Activated T-cell treated with anti-CD3 and anti-CD28 coated beads, Interleukin-2, amount 50 U/mL, for 24 hours (primary cell): ENCODE results near the gene MPP2.
"Not testable (repeated sequence)": the region's sequence is repeated elsewhere in the genome, so short reads cannot be mapped to it uniquely, and the experiment has no call there.

Experiments used
- DNase-seq: peaks from one replicate; pipeline ENCODE4 v3.0.0-alpha.2; 2020
- H3K27ac Mint-ChIP-seq: 2 replicates; pipeline ENCODE4 v1.8.0; 2020; ENCODE audit warnings: mild to moderate bottlenecking, mixed read lengths
- H3K27me3 Mint-ChIP-seq: 2 replicates; pipeline ENCODE4 v1.8.0; 2020; ENCODE audit warnings: mixed read lengths
- H3K36me3 Mint-ChIP-seq: 2 replicates; pipeline ENCODE4 v1.8.0; 2020; ENCODE audit warnings: low read depth, mixed read lengths
- H3K4me1 Mint-ChIP-seq: 2 replicates; pipeline ENCODE4 v1.8.0; 2020; ENCODE audit warnings: low read depth, mixed read lengths
- H3K4me3 Mint-ChIP-seq: 2 replicates; pipeline ENCODE4 v1.8.0; 2020; ENCODE audit warnings: mild to moderate bottlenecking, moderate library complexity, mixed read lengths
- H3K9me3 Mint-ChIP-seq: 2 replicates; pipeline ENCODE4 v1.8.0; 2020; ENCODE audit warnings: mixed read lengths

MPP2 gene

DNA sequence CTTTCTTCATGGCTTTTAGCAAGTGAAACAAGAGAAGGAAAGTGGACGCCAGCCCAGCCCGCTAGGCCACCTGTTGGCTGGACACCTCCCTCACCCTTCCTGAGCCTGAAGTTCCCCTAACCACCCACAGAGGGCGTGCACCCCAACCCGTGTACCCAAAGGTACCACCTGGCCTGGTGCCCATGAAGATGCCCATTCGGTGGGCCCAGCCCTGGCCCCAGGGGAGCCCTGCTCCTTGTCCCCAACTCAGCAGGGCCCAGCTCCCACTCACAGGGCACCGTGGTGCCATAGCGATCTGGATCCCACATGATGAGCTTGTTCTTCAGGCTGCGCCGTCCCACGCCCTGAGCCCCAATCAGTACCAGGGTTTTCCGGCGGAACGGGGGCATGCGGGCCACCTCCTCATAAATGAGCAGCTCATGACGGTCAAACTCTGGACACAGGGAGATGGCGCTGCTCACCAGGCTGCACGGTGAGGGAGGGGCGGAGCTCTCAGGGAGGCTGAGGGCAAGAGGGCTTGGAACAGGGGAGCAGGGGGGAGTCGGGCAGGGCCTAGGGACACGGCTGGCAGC lies 26.8 kb downstream of the MPP2 start:
- H3K27me3 Mint-ChIP-seq: no peaks in the 10 kb centered on the region
- H3K4me3 Mint-ChIP-seq: no peak overlapping the region
- H3K4me1 Mint-ChIP-seq: no peaks in the 10 kb centered on the region
- no peaks in the 10 kb centered on the region for H3K36me3 Mint-ChIP-seq
- DNase-seq: peak; percentile 60
- H3K27ac Mint-ChIP-seq: no peak overlapping the region
- no peaks in the 10 kb centered on the region for H3K9me3 Mint-ChIP-seq

DNA sequence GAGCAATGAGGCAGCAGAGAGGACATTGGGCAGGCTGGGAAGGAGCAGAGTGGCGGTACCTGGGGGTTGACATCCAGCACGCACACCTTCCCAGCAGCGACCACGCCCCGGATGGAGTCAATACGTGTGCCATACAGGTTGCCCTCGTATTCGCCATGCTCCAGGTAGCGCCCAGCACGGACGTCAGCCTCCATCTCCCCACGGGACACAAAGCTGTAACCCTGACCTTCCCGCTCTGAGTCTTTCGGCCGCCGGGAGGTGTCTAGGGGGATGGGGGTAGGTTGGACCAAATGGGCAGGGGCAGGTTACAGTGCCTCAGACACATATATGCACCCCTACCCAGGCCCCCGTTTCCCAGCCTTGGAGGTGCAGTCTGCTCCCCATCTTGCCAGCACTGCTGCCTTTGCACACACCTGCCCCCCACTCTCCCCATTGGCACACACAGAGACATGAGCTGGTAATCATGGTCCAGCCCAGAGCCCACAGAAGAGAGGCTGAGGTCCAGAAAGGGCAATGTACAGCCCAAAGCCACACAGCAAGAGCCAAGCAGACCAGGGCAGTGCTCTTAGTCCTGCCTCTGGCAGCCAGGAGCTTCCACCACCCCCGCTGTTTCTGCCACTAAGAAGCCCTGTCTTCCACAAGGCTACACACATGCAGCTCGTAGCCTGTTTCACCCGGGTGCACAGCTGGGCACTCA lies 27.5 kb downstream of the MPP2 start:
- Mint-ChIP-seq H3K27ac (no peak overlapping the region), H3K4me3 (no peak overlapping the region), H3K27me3 (no peaks in the 10 kb centered on the region), H3K4me1 (no peaks in the 10 kb centered on the region), H3K36me3 (no peaks in the 10 kb centered on the region), H3K9me3 (no peaks in the 10 kb centered on the region)
- DNase-seq: no peak

DNA sequence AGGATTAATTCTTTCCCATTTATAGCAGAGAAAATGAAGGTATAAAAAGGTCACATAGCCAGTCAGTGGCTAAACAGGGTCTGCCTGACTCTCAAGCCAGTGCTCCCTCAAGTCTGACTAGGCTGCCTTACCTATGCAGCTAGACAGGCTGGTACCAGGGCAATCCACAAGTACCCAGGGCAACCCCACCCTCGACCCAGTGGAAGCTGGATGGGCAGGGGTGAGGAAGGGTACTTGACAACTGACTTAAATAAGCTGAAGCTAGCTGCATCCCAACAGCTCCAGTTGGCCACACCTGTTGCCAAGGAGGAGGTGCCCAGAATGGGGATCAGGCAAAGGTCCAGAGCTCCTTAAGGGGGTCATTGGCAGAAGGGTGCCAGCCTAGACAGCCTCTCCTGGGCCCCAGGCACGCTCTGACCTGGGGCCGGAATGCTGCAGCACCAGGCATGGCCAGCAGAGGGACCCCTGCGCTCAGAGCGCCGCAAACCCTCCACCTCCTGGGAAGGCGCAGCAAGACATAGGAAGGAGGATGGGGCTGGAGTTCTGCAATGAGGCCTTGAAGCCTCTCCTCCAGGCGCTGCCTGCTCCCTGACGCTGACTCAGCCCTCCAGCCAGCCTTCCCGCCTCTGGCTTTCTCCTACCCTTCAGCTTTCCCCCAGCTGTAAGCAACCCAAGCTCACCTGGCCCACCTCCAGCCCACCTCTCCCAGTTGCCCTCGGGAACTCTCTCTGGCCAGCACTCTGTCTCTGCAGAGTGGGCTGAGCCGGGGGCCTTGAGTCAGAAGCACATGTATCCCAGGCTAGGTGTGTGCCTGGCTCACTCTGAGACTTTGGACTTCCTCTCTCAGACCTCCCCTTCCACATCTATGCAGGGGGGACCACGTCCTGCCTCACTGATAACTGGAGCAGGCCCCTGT lies 28.8 kb downstream of the MPP2 start:
- H3K9me3 Mint-ChIP-seq: no peaks in the 10 kb centered on the region
- H3K27me3 Mint-ChIP-seq: no peaks in the 10 kb centered on the region
- H3K4me1 Mint-ChIP-seq: no peaks in the 10 kb centered on the region
- peak; percentile 85 for DNase-seq
- H3K27ac Mint-ChIP-seq: no peak overlapping the region
- H3K36me3 Mint-ChIP-seq: no peaks in the 10 kb centered on the region
- H3K4me3 Mint-ChIP-seq: no peak overlapping the region

DNA sequence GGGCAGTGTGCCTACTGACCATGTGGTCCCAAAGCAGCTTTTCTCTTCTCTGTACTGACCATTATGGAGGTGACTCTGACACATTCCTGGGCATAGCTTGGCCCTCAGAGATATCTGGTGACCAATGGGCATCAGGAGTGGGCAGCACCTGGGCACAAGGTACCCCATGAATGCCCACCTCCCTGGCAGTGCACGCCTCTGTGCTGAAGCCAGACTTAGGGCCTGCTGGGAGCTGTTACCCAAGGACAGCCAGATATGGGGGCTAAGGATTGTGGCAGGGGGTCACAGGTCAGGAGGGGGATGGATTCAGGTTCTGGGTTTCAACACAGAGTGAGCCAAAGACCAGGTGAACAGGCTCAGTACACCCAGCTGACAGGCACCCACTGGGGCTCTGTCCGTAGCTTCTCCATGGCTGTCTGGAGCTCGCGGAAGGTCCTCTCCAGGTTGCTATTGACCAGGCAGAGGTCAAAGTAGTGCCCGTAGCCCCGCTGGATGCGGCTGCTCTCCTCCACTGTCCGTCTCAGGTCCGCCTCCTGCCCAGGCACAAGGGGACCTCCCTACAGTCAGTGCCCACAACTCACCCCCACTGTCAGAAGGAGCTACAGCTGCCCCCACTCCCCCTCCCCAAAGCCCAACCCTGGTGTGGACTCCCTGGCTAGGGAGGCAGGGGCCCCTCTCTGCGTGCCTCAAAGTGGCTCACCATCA lies 29.7 kb downstream of the MPP2 start:
- H3K9me3 Mint-ChIP-seq: no peaks in the 10 kb centered on the region
- no peak overlapping the region for H3K4me3 Mint-ChIP-seq
- no peak overlapping the region for H3K27ac Mint-ChIP-seq
- no peaks in the 10 kb centered on the region for H3K4me1 Mint-ChIP-seq
- no peaks in the 10 kb centered on the region for H3K27me3 Mint-ChIP-seq
- DNase-seq: no peak
- no peaks in the 10 kb centered on the region for H3K36me3 Mint-ChIP-seq

DNA sequence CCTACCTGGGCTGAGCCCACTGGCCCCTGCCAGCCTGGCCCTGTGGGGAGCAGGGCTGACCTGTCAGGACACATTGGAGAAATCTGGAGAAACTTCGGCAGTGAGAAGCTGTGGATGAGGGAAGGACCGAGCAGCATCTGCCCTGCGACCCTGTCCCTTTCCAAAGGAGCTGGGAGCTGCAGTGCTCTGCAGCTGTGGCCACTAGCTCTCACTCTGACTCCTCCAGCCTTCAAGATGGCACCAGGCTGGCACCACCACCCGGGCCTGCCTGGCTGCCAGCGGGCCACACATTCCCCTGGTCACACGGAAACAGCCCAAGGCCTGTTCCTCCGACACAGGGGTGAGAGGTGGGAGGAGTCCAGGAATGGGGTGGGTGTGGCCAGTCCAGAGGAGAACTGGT lies 30.3 kb downstream of the MPP2 start:
- Mint-ChIP-seq H3K4me3 (no peak overlapping the region), H3K36me3 (no peaks in the 10 kb centered on the region), H3K27ac (no peak overlapping the region), H3K4me1 (no peaks in the 10 kb centered on the region), H3K9me3 (no peaks in the 10 kb centered on the region), H3K27me3 (no peaks in the 10 kb centered on the region)
- DNase-seq: no peak

DNA sequence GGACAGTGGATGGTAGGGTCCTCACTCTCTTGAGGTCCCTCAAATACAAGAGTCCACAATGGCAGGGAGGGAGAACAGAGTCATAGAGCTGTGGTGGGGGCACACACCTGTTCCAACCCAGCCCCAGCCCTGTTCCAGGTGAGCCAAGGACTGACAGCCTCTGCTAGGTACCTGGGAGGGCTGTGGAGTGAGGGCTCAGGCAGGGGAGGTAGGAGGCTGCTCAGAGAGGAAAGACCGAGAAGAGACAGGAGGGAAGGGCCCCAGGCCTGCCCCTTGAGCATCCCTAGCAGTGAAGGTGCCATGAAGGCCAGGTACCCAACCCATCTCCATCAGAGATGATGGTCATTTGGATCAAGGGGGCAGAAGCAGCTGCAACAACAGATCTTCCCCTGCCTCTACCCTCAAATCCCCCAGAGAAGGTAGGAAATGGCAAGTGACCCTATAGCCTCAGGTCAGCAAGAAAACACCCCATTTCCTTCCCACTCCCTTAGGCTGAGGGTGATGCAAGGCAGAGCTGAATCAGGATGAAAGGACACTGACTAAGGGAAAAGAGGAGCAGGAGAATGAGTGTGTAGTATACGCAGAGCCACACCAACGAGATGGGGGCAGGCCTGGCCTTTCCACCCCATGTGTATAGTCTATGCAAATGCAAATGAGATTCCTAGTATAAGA lies 31.7 kb downstream of the MPP2 start:
- H3K27me3 Mint-ChIP-seq: no peaks in the 10 kb centered on the region
- no peaks in the 10 kb centered on the region for H3K9me3 Mint-ChIP-seq
- H3K4me1 Mint-ChIP-seq: no peaks in the 10 kb centered on the region

DNA sequence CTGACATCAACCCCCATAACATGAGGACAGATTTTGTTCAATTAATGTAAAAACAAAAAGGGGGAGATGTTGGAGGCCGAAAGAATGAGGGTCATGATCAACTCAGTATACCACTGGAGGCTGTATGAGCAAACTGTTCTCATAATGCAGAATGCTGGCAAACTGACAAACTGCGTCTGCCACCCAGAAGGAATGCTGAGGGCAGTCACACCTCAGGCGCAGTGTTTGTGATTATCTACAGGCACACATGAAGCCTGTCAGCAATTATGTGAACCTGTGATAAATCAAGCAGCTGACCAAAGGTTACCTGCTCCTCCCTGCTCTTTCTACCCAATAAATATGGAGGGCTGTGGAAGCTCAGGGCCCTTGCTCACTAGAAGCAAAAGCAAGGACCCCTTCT lies 33.0 kb downstream of the MPP2 start:
- Mint-ChIP-seq H3K4me3 (no peak overlapping the region), H3K36me3 (no peaks in the 10 kb centered on the region), H3K9me3 (no peaks in the 10 kb centered on the region), H3K27ac (no peak overlapping the region), H3K4me1 (no peaks in the 10 kb centered on the region), H3K27me3 (peaks cover 7% of the 10 kb centered on the region)
- DNase-seq: no peak

More for the DNA sequence above, 31.7 kb downstream of the MPP2 start:
- no peak for DNase-seq
- no peak overlapping the region for H3K27ac Mint-ChIP-seq
- no peaks in the 10 kb centered on the region for H3K36me3 Mint-ChIP-seq
- H3K4me3 Mint-ChIP-seq: no peak overlapping the region

DNA sequence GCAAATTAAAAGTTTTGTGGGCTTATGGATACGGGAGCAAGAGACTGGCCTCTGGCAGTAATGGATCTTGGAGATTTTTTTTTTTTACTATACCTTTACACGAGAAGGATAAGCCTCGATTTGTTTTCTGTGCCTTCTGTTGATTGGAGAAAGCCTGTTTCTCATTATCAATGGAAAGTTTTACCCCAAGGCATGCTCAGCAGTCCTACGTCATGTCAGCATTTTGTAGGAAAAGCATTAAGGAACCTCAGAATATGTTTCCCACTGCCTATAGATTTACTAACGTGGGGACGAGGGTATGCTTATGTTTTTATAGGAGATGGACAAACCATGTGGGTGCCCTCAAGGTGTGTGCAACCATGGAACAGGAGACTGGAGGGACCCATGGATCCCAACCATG lies 33.5 kb downstream of the MPP2 start:
- H3K4me1 Mint-ChIP-seq: no peaks in the 10 kb centered on the region
- DNase-seq: no peak
- H3K9me3 Mint-ChIP-seq: no peaks in the 10 kb centered on the region
- H3K36me3 Mint-ChIP-seq: no peaks in the 10 kb centered on the region
- no peak overlapping the region for H3K4me3 Mint-ChIP-seq
- H3K27me3 Mint-ChIP-seq: peaks cover 7% of the 10 kb centered on the region
- no peak overlapping the region for H3K27ac Mint-ChIP-seq

DNA sequence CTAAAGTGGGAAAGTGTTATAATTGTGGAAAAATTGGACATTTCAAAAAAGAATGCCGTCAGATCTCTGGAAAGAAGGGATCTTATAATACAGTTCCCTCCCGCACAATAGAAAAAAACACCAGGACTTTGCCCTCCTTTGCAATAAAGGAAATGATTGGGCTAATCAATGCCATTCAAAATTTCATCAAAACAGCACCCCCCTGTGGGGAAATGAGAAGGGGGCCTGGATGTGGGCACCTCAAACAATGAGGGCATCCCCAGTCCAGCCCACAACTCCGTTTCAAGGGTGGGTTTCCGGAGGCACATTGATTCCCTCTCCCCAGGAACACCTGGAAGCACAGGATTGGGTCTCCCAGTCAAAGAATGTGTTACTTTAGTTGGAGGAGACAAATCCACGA lies 34.2 kb downstream of the MPP2 start:
- H3K27me3 Mint-ChIP-seq: peaks cover 13% of the 10 kb centered on the region
- DNase-seq: no peak
- H3K36me3 Mint-ChIP-seq: no peaks in the 10 kb centered on the region
- H3K4me1 Mint-ChIP-seq: no peaks in the 10 kb centered on the region
- H3K9me3 Mint-ChIP-seq: no peaks in the 10 kb centered on the region
- H3K4me3 Mint-ChIP-seq: no peak overlapping the region
- no peak overlapping the region for H3K27ac Mint-ChIP-seq

DNA sequence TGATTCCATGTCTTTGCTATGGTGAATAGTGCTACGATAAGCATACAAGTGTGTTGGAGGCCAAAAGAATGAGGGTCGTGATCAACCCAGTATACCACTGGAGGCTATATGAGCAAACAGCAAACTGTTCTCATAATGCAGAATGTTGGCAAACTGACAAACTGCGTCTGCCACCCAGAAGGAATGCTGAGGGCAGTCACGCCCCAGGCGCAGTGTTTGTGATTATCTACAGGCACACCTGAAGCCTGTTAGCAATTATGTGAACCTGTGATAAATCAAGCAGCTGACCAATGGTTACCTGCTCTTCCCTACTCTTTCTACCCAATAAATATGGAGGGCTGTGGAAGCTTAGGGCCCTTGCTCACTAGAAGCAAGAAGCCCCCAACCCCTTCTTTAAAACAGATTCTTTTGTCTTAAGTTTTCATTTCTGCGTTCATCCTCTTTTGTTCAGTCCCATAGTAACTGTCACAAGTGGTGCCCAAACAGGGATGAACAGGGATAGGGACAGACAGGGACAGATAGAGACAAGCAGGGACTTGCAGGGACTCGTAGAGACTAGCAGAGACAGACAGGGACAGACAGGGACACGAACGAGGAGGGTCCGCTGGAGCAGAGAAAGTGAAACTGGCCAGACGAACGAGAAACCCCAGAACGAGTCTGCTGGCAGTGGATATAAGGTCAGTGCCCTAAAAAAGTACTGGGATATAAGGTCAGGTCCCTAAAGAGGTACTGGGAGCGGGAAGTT lies 35.2 kb downstream of the MPP2 start:
- Mint-ChIP-seq H3K4me3 (no peak overlapping the region), H3K36me3 (no peaks in the 10 kb centered on the region), H3K9me3 (no peaks in the 10 kb centered on the region), H3K27me3 (peaks cover 13% of the 10 kb centered on the region), H3K4me1 (no peaks in the 10 kb centered on the region), H3K27ac (no peak overlapping the region)
- no peak for DNase-seq

DNA sequence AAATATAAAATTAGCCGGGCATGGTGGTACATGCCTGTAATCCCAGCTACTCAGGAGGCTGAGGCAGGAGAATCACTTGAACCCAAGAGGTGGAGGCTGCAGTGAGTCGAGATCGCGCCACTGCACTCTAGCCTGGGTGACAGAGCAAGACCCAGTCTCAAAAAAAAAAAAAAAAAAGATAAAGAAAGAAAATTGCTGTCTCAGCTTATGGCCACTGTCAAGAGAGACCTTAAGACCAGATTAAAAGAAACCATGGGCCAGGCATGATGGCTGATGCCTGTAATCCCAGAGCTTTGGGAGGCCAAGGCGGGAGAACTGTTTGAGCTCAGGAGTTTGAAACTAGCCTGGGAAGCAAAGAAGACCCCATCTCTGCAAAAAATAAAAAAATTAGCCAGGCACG lies 38.3 kb downstream of the MPP2 start:
- H3K9me3 Mint-ChIP-seq, H3K36me3 Mint-ChIP-seq, H3K4me1 Mint-ChIP-seq, H3K27ac Mint-ChIP-seq, H3K4me3 Mint-ChIP-seq, DNase-seq: not testable (repeated sequence)
- H3K27me3 Mint-ChIP-seq: peaks cover 13% of the 10 kb centered on the region

DNA sequence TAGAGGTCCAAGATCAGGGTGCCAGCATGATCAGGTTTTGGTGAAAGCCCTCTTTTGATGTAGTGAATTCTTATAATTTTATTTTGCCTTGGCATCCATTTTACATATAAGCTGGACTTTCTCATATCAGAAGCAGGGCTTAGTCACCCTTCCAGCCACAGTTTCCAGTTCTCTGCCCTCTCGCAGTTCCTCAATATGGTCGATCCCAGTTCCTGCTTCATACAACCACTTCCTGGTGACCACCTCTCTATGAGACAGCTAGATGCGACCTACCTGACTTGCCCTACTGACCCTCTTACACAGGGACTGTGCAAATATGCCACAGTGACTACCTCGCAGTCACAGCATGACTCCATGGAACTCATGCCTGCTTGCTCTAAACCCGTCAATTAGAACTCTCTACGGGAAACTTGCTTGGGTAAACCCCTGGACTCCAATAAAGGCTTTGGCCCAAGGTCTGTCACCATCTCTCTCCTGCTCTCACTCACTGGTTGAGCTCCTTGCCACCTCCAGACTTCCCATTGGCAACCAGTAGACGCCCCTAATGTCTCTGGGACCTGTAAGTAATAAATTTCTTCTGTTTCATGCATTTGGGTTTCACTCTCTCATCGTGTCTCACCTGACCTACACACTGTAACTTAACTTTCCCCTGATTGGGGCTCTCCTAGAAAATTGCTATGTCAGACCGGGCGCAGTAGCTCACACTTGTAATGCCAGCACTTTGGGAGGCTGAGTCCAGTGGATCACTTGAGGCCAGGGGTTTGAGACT lies 38.9 kb downstream of the MPP2 start:
- Mint-ChIP-seq H3K27me3 (peaks cover 13% of the 10 kb centered on the region), H3K27ac (no peak overlapping the region), H3K4me1 (no peaks in the 10 kb centered on the region), H3K9me3 (no peaks in the 10 kb centered on the region), H3K36me3 (no peaks in the 10 kb centered on the region), H3K4me3 (no peak overlapping the region)
- DNase-seq: no peak
